Left lobe of liver (tissue), 2 donors: ENCODE results near the gene SIRPA. TPM values are rescaled to one million over a fixed set of nuclear protein-coding genes. Genes with fewer than 3 reads are reported as not detected.
"Not testable (repeated sequence)": the region's sequence is repeated elsewhere in the genome, so short reads cannot be mapped to it uniquely, and the experiment has no call there.

Source experiments
- ATAC-seq: fragments of 200-7000 bp; cut with Tn5 transposase; one replicate; pipeline ENCODE4 v1.9.1; 2020; ENCODE audit warnings: mild to moderate bottlenecking, moderate library complexity
- DNase-seq: peaks from one replicate; pipeline ENCODE4 v3.0.0-alpha.2; 2020; ENCODE audit warnings: low spot score
- total RNA-seq: library from RNA; stranded (reverse); gene quantifications from one replicate; pipeline ENCODE4 v1.2.1, GENCODE V29; 2021
- donor health status: DM: no; HTN: no; CAD: no; lungs with moderate emphysema.
- donor health status: DM: no; HTN: yes; CAD: no.

SIRPA gene
- total RNA-seq, 1 donor from 2014 or later, result 35.9 TPM

DNA sequence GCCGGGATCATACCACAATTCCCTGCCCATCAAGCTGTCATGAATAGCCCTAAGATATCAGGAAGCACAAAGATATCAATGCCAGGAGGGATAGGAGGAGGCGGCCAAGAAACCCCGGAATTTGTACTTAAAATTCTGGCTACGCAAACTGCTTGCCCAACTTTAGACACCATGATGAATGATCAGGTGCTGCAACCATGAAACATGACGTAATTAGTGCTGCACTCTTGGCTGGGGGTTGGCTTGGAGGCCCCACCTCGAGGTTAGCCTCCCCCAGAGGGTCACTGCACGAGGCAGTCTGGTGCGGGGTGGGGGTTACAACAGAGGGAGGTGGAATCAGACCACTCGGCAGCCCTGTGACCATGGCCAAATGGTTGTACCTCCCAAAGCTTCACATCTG lies 8.9 kb downstream of the SIRPA start:
- DNase-seq (no peak), ATAC-seq (no peak)

- DNase-seq (no peak), ATAC-seq (no peak)
Observed at GRCh38 chr20:1905009-1905408, 9.8 kb downstream of the SIRPA start.

GRCh38 chr20:1905693-1906092 lies 10.5 kb downstream of the SIRPA start:
- no peak for DNase-seq
- no peak for ATAC-seq

GRCh38 chr20:1906361-1907051 lies 11.3 kb downstream of the SIRPA start:
- ATAC-seq (peak; percentile 74), DNase-seq (no peak)

DNA sequence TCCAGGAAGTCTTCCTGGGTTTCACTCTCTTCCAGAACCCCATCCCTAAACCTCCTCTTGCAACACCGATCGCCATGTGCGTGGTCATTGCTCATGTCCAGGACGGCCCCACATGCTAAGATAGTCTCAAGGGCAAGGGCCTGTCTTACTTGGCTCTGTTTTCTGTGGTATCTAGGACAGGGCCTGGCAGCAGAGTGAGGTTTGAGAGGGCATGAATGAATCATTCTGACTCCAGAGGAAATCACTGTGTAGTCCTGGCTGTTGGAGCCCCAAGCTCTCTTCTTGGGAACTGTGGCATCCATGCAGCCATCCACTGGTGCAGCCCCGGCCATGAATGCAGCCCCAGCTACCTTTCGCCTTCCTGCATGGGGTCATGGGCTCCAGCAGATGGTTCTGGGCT lies 12.4 kb downstream of the SIRPA start:
- DNase-seq, result no peak
- ATAC-seq, result no peak

DNA sequence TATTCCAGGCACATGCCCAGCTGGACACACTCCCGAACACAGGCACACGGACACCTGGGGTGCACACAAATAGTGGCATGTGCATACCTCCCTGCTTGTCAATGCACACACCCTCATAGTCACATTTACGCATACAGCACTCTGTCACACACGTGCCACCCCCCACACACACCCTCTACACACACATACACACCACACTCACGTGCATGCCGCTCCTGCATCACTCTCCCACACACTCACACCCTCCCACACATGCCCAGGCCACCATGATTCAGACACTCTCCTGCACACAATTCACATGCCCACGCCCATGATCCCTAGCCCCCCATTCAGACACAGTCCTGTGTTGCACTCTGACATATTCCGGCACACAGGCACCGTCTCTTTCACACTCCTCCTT lies 13.0 kb downstream of the SIRPA start:
- no peak for DNase-seq
- no peak for ATAC-seq

DNA sequence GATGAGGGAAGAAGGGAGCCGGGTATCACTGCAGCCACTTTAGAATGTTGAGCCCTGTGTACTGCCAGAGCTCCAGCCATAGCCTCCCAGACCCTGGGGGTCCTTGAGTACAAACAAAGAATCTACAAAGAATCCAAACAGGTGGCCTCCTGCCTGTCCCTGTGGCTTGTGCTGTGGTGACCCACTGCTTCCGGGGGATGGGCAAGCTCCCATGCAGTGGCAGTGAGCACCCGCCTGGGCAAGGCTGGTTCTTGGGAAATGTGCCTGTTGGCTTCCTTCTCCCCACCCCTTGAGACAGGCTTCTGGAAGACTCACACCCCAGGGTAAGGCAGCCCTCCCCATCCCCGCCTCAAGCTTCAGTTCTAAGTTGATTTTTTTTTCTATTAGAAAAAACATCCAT lies 13.9 kb downstream of the SIRPA start:
- ATAC-seq (no peak), DNase-seq (no peak)

DNA sequence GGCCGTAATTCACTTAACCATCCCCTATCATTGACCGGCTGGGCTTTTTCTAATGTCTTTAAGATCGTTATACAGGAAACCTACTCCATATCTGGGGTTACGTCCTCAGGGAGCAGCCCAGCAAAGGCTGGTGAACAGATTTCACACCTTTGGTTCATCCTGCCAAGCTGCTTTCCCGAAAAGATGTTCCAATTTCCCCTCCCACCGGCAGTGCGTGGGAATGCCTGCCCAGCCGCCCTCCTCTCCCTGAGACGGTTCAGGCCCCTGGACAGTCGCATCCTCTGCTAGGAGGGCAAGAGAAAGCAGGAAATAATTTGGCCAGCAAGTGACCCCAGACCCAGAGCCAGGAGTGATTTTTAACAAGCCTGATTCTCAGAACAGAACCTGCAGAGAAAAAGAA lies 16.3 kb downstream of the SIRPA start:
- ATAC-seq (no peak), DNase-seq (no peak)

- DNase-seq (no peak), ATAC-seq (no peak)
Observed at GRCh38 chr20:1912053-1912452, 16.8 kb downstream of the SIRPA start.

GRCh38 chr20:1912646-1913045 lies 17.4 kb downstream of the SIRPA start:
- DNase-seq (no peak), ATAC-seq (no peak)

DNA sequence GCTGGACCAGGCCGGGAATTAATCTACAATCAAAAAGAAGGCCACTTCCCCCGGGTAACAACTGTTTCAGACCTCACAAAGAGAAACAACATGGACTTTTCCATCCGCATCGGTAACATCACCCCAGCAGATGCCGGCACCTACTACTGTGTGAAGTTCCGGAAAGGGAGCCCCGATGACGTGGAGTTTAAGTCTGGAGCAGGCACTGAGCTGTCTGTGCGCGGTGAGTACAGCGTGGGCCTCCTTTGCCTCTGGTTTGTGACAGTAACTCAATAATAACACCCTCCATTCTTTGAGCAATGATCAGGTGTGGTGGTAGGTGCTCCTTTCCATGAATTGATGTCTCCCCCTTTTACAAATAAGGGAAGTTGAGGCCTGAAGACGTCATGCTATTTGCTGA lies 20.0 kb downstream of the SIRPA start:
- DNase-seq, ATAC-seq: not testable (repeated sequence)

- no peak for ATAC-seq
- DNase-seq, result no peak
Observed at GRCh38 chr20:1915725-1916124, 20.5 kb downstream of the SIRPA start.

DNA sequence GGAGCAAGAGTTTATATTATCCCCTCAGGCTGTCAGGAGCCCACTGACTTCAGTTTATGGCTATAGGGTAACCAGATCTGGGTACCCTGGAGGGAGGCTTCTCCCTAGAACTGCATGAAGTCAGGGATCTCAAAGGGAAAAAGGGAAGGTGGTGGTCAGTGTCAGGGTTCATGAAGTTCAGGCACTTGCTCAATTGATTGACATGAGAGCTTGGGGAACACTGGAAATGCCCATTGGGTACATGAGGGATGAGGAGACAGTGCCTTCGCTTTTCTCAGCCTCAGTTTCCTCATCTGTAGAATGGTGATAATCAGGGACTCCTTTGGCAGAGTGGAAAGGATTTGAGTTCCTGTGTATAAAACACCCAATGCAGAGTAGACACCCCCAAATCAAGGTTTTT lies 22.6 kb downstream of the SIRPA start:
- DNase-seq, result no peak
- no peak for ATAC-seq

DNA sequence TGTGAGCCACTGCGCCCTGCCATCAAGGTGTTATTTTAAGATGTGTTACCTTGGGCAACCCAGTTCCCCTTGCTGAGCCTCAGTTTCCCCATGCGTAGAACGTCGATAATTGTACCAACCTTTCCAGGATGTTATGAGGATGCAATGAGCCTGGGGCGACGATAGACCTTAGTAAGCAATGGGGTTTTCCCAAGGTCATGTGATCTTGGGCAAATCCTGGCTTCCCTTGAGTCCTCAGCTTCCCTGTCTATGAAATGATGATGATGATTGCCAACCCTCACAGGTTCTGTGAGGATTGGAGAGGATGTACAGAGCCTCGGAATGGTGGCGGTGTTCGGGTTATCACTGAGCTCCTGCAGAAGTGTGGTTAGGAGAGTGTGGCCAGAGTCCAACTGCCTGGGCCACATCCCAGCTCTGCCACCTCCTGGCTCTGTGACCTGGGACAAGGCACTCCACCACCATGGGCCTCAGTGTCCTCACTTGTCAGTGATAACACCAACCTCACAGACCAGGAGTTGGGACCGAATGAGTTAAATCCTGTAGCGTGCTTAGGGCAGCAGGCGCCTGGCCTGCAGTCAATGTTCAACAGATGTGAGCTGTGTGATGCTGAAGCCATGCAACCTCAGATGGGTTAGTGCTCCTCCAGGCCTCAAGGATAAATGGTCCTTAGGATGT lies 23.4 kb downstream of the SIRPA start:
- DNase-seq, result no peak
- peak; percentile 80 for ATAC-seq

DNA sequence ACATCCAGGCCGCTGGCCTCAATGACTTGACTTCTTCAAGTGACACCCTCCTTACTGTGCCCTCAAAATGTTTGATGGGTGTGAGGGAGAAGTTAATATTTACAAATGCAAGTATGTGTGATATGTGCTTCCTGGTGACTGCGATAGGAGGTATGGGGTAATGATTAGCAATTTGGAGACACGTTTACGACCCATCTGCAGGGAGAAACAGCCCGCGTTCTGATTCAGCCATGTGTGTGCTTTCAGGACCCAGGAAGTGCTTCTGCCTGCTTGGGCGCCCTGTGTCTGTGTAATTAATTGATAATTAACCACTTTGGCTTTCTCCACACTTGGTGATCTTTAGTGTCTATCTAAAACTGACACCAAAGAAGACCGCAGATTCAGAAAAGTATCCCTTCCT lies 25.0 kb downstream of the SIRPA start:
- no peak for DNase-seq
- ATAC-seq, result peak; percentile 23

DNA sequence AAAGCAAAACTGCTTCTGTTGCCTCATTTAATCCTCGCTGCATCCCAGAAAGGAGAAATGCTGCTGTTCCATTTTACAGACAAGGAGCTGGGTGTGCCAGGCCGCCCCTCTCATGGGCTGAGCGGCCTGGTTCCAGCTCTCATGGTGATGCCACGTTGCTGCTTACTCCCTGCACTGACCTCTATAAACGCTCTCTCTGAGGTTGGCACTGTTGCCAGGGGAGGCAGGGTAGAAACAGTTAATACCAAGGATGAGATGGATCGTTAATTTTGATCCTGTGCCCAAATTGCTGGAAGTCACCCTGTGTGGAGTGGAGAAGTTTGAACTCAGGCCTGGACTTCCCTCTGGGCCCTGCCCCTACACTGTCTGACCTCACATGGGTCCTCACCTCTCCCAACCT lies 25.6 kb downstream of the SIRPA start:
- ATAC-seq (peak; percentile 20), DNase-seq (no peak)

DNA sequence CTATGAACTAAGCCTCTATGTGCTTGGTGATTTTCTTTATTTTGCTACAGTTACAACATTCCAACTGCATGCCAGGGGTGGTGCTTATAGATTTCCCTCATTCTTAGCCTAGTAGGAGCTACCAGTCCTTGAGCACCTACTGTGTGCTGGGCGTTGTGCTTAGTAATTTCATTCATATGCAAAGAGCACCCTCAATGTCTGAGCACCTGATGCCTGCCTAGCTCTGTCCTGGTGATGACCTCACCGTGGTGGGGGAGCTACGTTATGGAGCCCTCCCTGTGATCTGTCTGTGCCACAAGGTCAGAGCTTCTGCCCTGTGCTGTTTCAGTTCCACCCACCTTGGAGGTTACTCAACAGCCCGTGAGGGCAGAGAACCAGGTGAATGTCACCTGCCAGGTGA lies 26.8 kb downstream of the SIRPA start:
- DNase-seq, result not testable (repeated sequence)

DNA sequence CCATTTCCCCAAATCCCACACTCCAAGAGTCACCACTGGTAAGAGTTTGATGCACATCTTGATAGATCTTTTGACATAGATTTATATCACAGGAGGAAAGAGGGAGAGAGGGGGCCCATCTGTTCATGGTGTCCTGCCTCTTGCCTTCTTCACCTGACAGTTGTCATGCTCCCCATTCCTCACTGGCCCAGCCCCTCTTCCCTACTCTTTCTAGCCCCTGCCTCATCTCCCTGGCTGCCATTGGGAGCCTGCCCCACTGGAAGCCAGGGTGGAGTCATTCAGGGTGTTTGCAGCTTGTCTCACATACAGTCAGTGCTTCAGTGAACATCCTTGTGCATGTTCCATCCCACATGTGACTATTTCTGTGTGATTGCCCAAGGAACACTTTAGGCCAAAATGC lies 27.6 kb downstream of the SIRPA start:
- DNase-seq (no peak), ATAC-seq (no peak)

More for the DNA sequence above, 26.8 kb downstream of the SIRPA start:
- ATAC-seq, result not testable (repeated sequence)

DNA sequence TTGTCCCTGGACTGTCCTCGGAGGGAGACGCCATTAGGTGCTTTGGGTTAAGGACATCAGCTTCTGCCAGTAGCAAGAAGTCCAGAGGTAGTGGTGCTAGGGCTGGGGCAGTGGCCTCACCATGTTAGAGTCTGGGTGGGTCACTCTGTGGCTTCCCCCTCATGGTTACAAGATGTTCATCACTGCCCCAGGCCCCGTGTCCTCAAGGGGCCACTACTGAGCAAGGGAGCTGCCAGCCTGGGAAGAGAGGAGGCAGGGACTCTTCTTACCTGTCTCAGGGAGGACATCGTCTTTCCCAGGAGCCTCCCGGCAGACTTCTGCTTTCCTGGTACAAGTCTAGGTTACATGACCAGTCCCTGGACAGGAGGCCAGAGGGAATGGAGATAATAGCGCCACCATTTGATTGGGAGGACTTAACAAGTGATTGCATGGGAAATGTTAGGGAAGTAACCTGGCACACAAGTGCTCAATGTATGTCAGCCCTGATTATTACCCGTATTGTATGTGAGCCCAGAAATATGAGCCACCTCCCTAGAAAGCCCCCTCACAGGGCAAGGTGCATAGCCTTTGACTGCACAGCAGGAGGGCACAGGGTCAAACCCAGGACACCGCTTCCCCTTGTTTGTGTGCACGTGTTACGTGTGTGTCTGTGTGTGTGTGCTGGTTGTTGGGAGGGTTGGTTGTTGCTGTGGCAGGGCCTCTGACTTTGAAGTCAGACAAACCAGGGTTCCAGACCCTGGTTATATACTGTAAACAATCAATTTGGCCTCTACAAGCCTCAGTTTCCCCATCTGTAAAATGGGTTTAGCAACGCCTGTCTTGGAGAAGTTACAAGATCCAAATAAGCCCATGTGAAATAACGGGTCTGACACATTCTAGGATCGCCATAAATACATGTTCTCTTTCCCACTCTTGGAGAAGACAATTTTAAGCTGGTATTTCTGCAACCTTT lies 30.0 kb downstream of the SIRPA start:
- DNase-seq (no peak), ATAC-seq (no peak)

DNA sequence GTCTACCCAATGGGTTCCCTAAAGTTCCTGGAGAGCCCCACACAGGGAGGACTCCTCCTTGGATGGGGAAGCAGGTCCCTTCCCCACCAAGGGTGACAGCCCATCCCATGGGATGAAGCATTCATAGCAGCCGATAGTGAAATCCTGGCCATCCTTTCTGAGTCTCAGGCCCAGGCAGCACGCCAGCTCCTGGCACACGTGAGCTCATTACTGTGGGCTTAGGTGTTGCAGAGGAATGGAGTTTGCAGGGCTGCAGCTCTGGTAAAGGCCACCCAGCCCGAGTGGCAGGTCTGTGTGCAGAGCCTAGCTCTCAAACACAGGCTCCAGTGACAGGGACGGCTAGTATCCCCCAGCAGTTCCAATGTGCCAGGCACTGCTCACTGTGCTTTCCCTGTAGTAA lies 31.0 kb downstream of the SIRPA start:
- DNase-seq (no peak), ATAC-seq (no peak)

DNA sequence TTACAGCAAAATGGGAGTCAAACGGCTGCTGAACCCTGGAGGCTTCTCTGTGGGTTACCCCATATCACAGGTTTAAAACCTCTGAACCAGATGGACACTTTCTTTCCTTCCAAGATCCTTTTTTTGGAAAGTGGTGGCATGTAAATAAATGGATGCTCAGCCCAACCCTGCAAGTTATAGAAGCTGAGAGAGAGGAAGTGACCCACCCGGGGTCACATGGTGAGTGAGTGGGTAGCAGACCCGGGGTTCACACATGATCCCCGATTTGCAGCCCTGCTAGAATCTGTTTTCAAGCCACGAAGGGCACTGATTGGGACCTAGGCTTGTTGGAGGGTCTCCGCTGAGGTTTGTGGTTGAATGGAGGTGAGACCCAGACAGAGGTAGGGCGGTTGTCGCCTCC lies 32.0 kb downstream of the SIRPA start:
- ATAC-seq (no peak), DNase-seq (no peak)

GRCh38 chr20:1928154-1928553 lies 32.9 kb downstream of the SIRPA start:
- ATAC-seq (no peak), DNase-seq (no peak)
